PFSK-1 (cell line): ENCODE data around the gene TMEM63C.

Experiments
- FOXP2 ChIP-seq: optimal IDR thresholded peaks from 2 replicates; pipeline ENCODE3; 2011; ENCODE audit warnings: borderline replicate concordance, control low read depth, inconsistent platforms; ENCODE audit not compliant: insufficient read depth; ENCODE audit errors: extremely low read length, extremely low read depth
- POLR2AphosphoS5 ChIP-seq: IDR thresholded peaks from 2 replicates; pipeline ENCODE4 v1.6.1; 2012; ENCODE audit warnings: low read depth, mild to moderate bottlenecking, control low read depth, low read length, moderate library complexity
- REST ChIP-seq, 2 experiments: IDR thresholded peaks; 2 replicates each; pipeline versions ENCODE4 v1.6.1 to v1.8.0; 2011 to 2012; ENCODE audit warnings: low read depth in 2 of 2, low read length in 2 of 2, control low read depth in 1 of 2, inconsistent platforms in 1 of 2, mild to moderate bottlenecking in 1 of 2, moderate library complexity in 1 of 2; ENCODE audit not compliant: insufficient read depth in 1 of 2
- SIN3A ChIP-seq: IDR thresholded peaks from 2 replicates; pipeline ENCODE4 v1.6.1; 2012; ENCODE audit warnings: mild to moderate bottlenecking, low read length, moderate library complexity, borderline replicate concordance; ENCODE audit not compliant: insufficient read depth
- TAF1 ChIP-seq: IDR thresholded peaks from 2 replicates; pipeline ENCODE4 v1.6.1; 2012; ENCODE audit warnings: low read length, control low read depth, borderline replicate concordance; ENCODE audit not compliant: insufficient read depth

The TMEM63C gene

GRCh38 chr14:77284066-77284465, 102.5 kb downstream of the TMEM63C start:
- TF ChIP-seq SIN3A (no peak), FOXP2 (no peak), POLR2AphosphoS5 (no peak), REST (IDR thresholded peaks at IDR 0.05; ENCODE audit: insufficient read depth in 1 of 2, low read depth in 2 of 2, low read length in 2 of 2) (no peak), TAF1 (no peak)

GRCh38 chr14:77284466-77284865, 102.9 kb downstream of the TMEM63C start:
- no peak for TF ChIP-seq POLR2AphosphoS5
- no peak for TF ChIP-seq TAF1
- TF ChIP-seq REST (IDR thresholded peaks at IDR 0.05; ENCODE audit: insufficient read depth in 1 of 2, low read depth in 2 of 2, low read length in 2 of 2) = no peak
- no peak for TF ChIP-seq SIN3A
- no peak for TF ChIP-seq FOXP2

GRCh38 chr14:77286576-77286975, 105.0 kb downstream of the TMEM63C start:
- TF ChIP-seq POLR2AphosphoS5 (no peak), REST (IDR thresholded peaks at IDR 0.05; ENCODE audit: insufficient read depth in 1 of 2, low read depth in 2 of 2, low read length in 2 of 2) (no peak), TAF1 (no peak), SIN3A (no peak), FOXP2 (no peak)

- TF ChIP-seq FOXP2 (no peak), SIN3A (no peak), TAF1 (no peak), POLR2AphosphoS5 (no peak), REST (IDR thresholded peaks at IDR 0.05; ENCODE audit: insufficient read depth in 1 of 2, low read depth in 2 of 2, low read length in 2 of 2) (no peak)
These were observed 109.1 kb downstream of the TMEM63C start for GRCh38 chr14:77290705-77291104.

- TF ChIP-seq REST (IDR thresholded peaks at IDR 0.05; ENCODE audit: insufficient read depth in 1 of 2, low read depth in 2 of 2, low read length in 2 of 2) (no peak), POLR2AphosphoS5 (no peak), TAF1 (no peak), FOXP2 (no peak), SIN3A (no peak)
These were observed 114.6 kb downstream of the TMEM63C start for GRCh38 chr14:77296155-77296554.
